Esophagus squamous epithelium (tissue), 4 donors: Measurements from ENCODE around the gene CARMIL3.

Experiments used
- CTCF ChIP-seq, 6 experiments: fragments of 450-650 bp in 4 of 6; fragments of 200-600 bp in 2 of 6; sonication (generic) in 2 of 6; IDR thresholded peaks; one replicate each; pipeline ENCODE4 v1.5.1; 2016 to 2019; ENCODE audit warnings: antibody characterized with exemption in 6 of 6, mild to moderate bottlenecking in 4 of 6, moderate library complexity in 4 of 6
- POLR2A ChIP-seq, 4 donors: fragments of 450-650 bp; IDR thresholded peaks; one replicate each; pipeline ENCODE4 v1.6.1; 2017; ENCODE audit warnings: antibody characterized with exemption in 4 of 4, mild to moderate bottlenecking in 4 of 4, moderate library complexity in 3 of 4

GRCh38 chr14:24065408-24065807 lies 13.6 kb downstream of the CARMIL3 start:
- TF ChIP-seq CTCF (IDR thresholded peaks at IDR 0.05), result no peak
- no peak for TF ChIP-seq POLR2A (IDR thresholded peaks at IDR 0.05)
